Panc1 (cell line): Measurements from ENCODE around the gene UIMC1. TPM values are rescaled to one million over a fixed set of nuclear protein-coding genes. Genes with fewer than 3 reads are reported as not detected.

ENCODE experiments used
- ATAC-seq: fragments of 200-7000 bp; cut with Tn5 transposase; 2 replicates; pipeline ENCODE4 v1.9.1; 2020; ENCODE audit warnings: mild to moderate bottlenecking, moderate library complexity
- BruUV-seq: library from RNA; stranded (reverse); fragments of 400-500 nt; replicated peaks from 2 replicates; lab custom pipeline; 2021; lab: Mats Ljungman, UMichigan
- CTCF ChIA-PET: fragments of 300-600 bp; sonication (Branson Sonifier 250); formaldehyde crosslinking; loops from one replicate; lab custom pipeline; 2022; ENCODE audit warnings: antibody characterized with exemption; lab: Charles Lee
- POLR2A ChIA-PET: fragments of 300-600 bp; sonication (Branson Sonifier 250); formaldehyde crosslinking; loops from one replicate; lab custom pipeline; 2022; ENCODE audit warnings: antibody characterized with exemption; lab: Charles Lee
- DNase-seq: peaks from one replicate; pipeline ENCODE4 v3.0.0-alpha.2; 2010; ENCODE audit warnings: low read depth, low spot score
- H3K27ac ChIP-seq: 2 replicates; pipeline ENCODE4 v1.5.1; 2011; ENCODE audit warnings: mild to moderate bottlenecking, low read length, inconsistent platforms
- H3K27me3 ChIP-seq: fragments of 200-500 bp; sonication (Bioruptor generic); 2 replicates; pipeline ENCODE4 v1.6.0; 2014; ENCODE audit warnings: low read length, inconsistent platforms; ENCODE audit not compliant: control insufficient read depth, insufficient read depth
- H3K36me3 ChIP-seq: fragments of 200-500 bp; sonication (Bioruptor generic); 2 replicates; pipeline ENCODE4 v1.5.1; 2014; ENCODE audit warnings: inconsistent platforms, mild to moderate bottlenecking, low read length, moderate library complexity; ENCODE audit not compliant: control insufficient read depth, insufficient read depth
- H3K4me1 ChIP-seq: 2 replicates; pipeline ENCODE4 v1.5.1; 2011; ENCODE audit warnings: inconsistent platforms, mild to moderate bottlenecking, low read length, moderate library complexity; ENCODE audit not compliant: control insufficient read depth, insufficient read depth
- H3K4me3 ChIP-seq, 2 experiments: 2 replicates each; pipeline ENCODE4 v1.5.1; 2011 to 2012; ENCODE audit warnings: low read depth in 2 of 2, low read length in 2 of 2, mild to moderate bottlenecking in 2 of 2, inconsistent platforms in 1 of 2, moderate library complexity in 1 of 2
- H3K9me3 ChIP-seq: fragments of 200-500 bp; sonication (Bioruptor generic); 2 replicates; pipeline ENCODE4 v1.5.1; 2014; ENCODE audit warnings: low read depth, mild to moderate bottlenecking, inconsistent platforms, low read length, moderate library complexity; ENCODE audit not compliant: control insufficient read depth, insufficient read depth
- CTCF ChIP-seq: fragments of 450-650 bp; IDR thresholded peaks from 2 replicates; pipeline ENCODE4 v1.5.1; 2017; ENCODE audit warnings: mild to moderate bottlenecking
- POLR2AphosphoS5 ChIP-seq: IDR thresholded peaks from 2 replicates; pipeline ENCODE4 v1.6.1; 2012; ENCODE audit warnings: mild to moderate bottlenecking, low read depth, low read length, moderate library complexity
- REST ChIP-seq, 2 experiments: IDR thresholded peaks; 2 replicates each; pipeline ENCODE4 v1.6.1; 2011 to 2012; ENCODE audit warnings: low read depth in 2 of 2, control low read depth in 1 of 2, low read length in 1 of 2, mild to moderate bottlenecking in 1 of 2, moderate library complexity in 1 of 2; ENCODE audit not compliant: insufficient read depth in 1 of 2
- SIN3A ChIP-seq: IDR thresholded peaks from 2 replicates; pipeline ENCODE4 v1.6.1; 2012; ENCODE audit warnings: low read depth, mild to moderate bottlenecking, low read length, moderate library complexity, borderline replicate concordance; ENCODE audit not compliant: insufficient read depth
- TCF7L2 ChIP-seq: IDR thresholded peaks from 2 replicates; pipeline ENCODE4 v1.6.1; 2011; ENCODE audit warnings: mild to moderate bottlenecking, low read depth, low read length, inconsistent platforms
- in situ Hi-C: cut with HindIII; loops from 2 replicates; pipeline ENCODE4 v1.10.0; 2016; ENCODE audit warnings: low sequenced_read_pairs, low pct_unique_long_range_greater_than_20kb
- intact Hi-C: fragments of 100-400 bp; cut with micrococcal nuclease; formaldehyde crosslinking; loops from one replicate; pipeline ENCODE4 v1.10.0; 2022; ENCODE audit not compliant: unreplicated experiment
- total RNA-seq: library from RNA; stranded (reverse); gene quantifications from one replicate; pipeline ENCODE4 v1.2.1, GENCODE V29; 2021; ENCODE audit not compliant: unreplicated experiment

UIMC1 gene
- total RNA-seq, 1 experiment from 2014 or later = 37.1 TPM

- H3K4me1 ChIP-seq = no peaks in the 10 kb centered on the region
- ChIA-PET POLR2A (no interaction called here), CTCF (no interaction called here)
- BruUV-seq = no TSS peak
- TF ChIP-seq POLR2AphosphoS5 (no peak), REST (IDR thresholded peaks at IDR 0.05; ENCODE audit: insufficient read depth in 1 of 2, low read depth in 2 of 2, low read length in 1 of 2) (no peak), CTCF (no peak), SIN3A (no peak), TCF7L2 (no peak)
- H3K9me3 ChIP-seq = no peaks in the 10 kb centered on the region
- ATAC-seq (no peak), DNase-seq (no peak)
- H3K27me3 ChIP-seq = no peaks in the 10 kb centered on the region
- in situ Hi-C loops = no loop called here
- H3K27ac ChIP-seq = no peak overlapping the region
- peaks cover 18% of the 10 kb centered on the region for H3K36me3 ChIP-seq
- intact Hi-C loops = no loop called here
- no peak overlapping the region for H3K4me3 ChIP-seq
Measured at GRCh38 chr5:176965633-176966032, 40.9 kb downstream of the UIMC1 start.

- Histone ChIP-seq H3K4me3 (no peak overlapping the region), H3K27ac (no peak overlapping the region), H3K4me1 (no peaks in the 10 kb centered on the region), H3K9me3 (no peaks in the 10 kb centered on the region), H3K36me3 (peaks cover 14% of the 10 kb centered on the region), H3K27me3 (no peaks in the 10 kb centered on the region)
- CTCF ChIA-PET = no interaction called here
- no peak for TF ChIP-seq POLR2AphosphoS5
- TF ChIP-seq CTCF = peak; percentile 60
- no peak for TF ChIP-seq SIN3A
- DNase-seq = no peak
- intact Hi-C loops = loop anchor here (2.0 to 5.0 kb wide), 2 partner anchors 147 to 298 kb away; partner anchors contain the start of gene UNC5A
- no TSS peak for BruUV-seq
- in situ Hi-C loops = no loop called here
- peak; percentile 69; the same call in 1 of the 2 replicates for ATAC-seq
- POLR2A ChIA-PET = no interaction called here
Measured at GRCh38 chr5:176959051-176959450, 47.5 kb downstream of the UIMC1 start.
